ENCODE measurements around the gene CPVL.

The CPVL gene

GRCh38 chr7:29190349-29191045 is 44.2 kb upstream of the CPVL start:
- TF ChIP-seq CTCF (conservative IDR thresholded peaks at IDR 0.05; ENCODE audit: control insufficient read depth, insufficient read depth, low read depth, low read length), result no peak
- H3K4me3 ChIP-seq (ENCODE audit: control insufficient read depth, low read depth, low read length), result no peak overlapping the region
- DNase-seq (ENCODE audit: low read depth), result no peak

GRCh38 chr7:29189743-29190201 is 43.4 kb upstream of the CPVL start:
- peak; percentile 69 for TF ChIP-seq CTCF (conservative IDR thresholded peaks at IDR 0.05; ENCODE audit: control insufficient read depth, insufficient read depth, low read depth, low read length)
- DNase-seq (ENCODE audit: low read depth), result peak; percentile 25
- H3K4me3 ChIP-seq (ENCODE audit: control insufficient read depth, low read depth, low read length), result no peak overlapping the region

- no peak for TF ChIP-seq CTCF (conservative IDR thresholded peaks at IDR 0.05; ENCODE audit: control insufficient read depth, insufficient read depth, low read depth, low read length)
- no peak for DNase-seq (ENCODE audit: low read depth)
- no peak overlapping the region for H3K4me3 ChIP-seq (ENCODE audit: control insufficient read depth, low read depth, low read length)
These were observed 39.3 kb upstream of the CPVL start for GRCh38 chr7:29185613-29186012.

GRCh38 chr7:29184599-29184998 is 38.3 kb upstream of the CPVL start:
- TF ChIP-seq CTCF (conservative IDR thresholded peaks at IDR 0.05; ENCODE audit: control insufficient read depth, insufficient read depth, low read depth, low read length), result no peak

GRCh38 chr7:29179115-29179514 is 32.8 kb upstream of the CPVL start:
- TF ChIP-seq CTCF (conservative IDR thresholded peaks at IDR 0.05; ENCODE audit: control insufficient read depth, insufficient read depth, low read depth, low read length), result no peak
- no peak for DNase-seq (ENCODE audit: low read depth)

More at GRCh38 chr7:29184599-29184998, 38.3 kb upstream of the CPVL start:
- DNase-seq (ENCODE audit: low read depth), result no peak
- no peak overlapping the region for H3K4me3 ChIP-seq (ENCODE audit: control insufficient read depth, low read depth, low read length)

GRCh38 chr7:29177963-29178600 is 31.7 kb upstream of the CPVL start:
- no peak for TF ChIP-seq CTCF (conservative IDR thresholded peaks at IDR 0.05; ENCODE audit: control insufficient read depth, insufficient read depth, low read depth, low read length)
- H3K4me3 ChIP-seq (ENCODE audit: control insufficient read depth, low read depth, low read length), result no peak overlapping the region
- DNase-seq (ENCODE audit: low read depth), result peak; percentile 36

More at GRCh38 chr7:29179115-29179514, 32.8 kb upstream of the CPVL start:
- no peak overlapping the region for H3K4me3 ChIP-seq (ENCODE audit: control insufficient read depth, low read depth, low read length)
